C4-2B (cell line): ENCODE data around the gene SYK.

Experiments
- H3K27ac ChIP-seq: fragments of 450-650 bp; 2 replicates; pipeline ENCODE4 v1.5.1; 2017
- ZFX ChIP-seq: fragments of 450-650 bp; IDR thresholded peaks from 2 replicates; pipeline ENCODE4 v1.6.1; 2017
- TF ChIP-seq, protein P1 (sequence below): fragments of 450-650 bp; conservative IDR thresholded peaks from 2 replicates; pipeline ENCODE4 v1.5.1; 2017; ENCODE audit warnings: mild to moderate bottlenecking

SYK gene

DNA sequence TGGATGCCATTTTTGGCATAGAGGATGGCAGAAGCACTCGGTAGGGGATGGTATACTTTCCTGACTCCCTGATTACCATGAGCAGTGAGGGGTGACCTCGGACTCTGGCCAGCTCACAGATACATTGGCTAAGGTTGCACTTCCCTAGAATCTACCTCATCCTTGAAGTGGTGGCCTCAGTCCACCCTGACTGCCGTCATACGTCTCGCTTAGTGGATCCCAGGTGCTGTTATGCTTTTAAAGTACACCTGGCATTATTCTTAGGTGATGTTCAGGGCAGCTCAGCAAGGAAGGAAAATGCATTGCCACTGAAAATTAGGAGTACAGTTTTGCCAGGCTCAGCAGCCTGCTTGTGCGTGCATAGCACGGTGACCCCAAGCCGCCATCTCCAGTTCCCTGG, 87.3 kb downstream of the SYK start:
- H3K27ac ChIP-seq, result no peak overlapping the region
- no peak for TF ChIP-seq ZFX
- TF ChIP-seq, protein P1, sequence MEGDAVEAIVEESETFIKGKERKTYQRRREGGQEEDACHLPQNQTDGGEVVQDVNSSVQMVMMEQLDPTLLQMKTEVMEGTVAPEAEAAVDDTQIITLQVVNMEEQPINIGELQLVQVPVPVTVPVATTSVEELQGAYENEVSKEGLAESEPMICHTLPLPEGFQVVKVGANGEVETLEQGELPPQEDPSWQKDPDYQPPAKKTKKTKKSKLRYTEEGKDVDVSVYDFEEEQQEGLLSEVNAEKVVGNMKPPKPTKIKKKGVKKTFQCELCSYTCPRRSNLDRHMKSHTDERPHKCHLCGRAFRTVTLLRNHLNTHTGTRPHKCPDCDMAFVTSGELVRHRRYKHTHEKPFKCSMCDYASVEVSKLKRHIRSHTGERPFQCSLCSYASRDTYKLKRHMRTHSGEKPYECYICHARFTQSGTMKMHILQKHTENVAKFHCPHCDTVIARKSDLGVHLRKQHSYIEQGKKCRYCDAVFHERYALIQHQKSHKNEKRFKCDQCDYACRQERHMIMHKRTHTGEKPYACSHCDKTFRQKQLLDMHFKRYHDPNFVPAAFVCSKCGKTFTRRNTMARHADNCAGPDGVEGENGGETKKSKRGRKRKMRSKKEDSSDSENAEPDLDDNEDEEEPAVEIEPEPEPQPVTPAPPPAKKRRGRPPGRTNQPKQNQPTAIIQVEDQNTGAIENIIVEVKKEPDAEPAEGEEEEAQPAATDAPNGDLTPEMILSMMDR, result no peak

- H3K27ac ChIP-seq, result no peak overlapping the region
- TF ChIP-seq ZFX, result no peak
- TF ChIP-seq, protein P1, result no peak; the same call in 1 of the 2 replicates
These were observed 88.7 kb downstream of the SYK start for GRCh38 chr9:90890146-90890810.

DNA sequence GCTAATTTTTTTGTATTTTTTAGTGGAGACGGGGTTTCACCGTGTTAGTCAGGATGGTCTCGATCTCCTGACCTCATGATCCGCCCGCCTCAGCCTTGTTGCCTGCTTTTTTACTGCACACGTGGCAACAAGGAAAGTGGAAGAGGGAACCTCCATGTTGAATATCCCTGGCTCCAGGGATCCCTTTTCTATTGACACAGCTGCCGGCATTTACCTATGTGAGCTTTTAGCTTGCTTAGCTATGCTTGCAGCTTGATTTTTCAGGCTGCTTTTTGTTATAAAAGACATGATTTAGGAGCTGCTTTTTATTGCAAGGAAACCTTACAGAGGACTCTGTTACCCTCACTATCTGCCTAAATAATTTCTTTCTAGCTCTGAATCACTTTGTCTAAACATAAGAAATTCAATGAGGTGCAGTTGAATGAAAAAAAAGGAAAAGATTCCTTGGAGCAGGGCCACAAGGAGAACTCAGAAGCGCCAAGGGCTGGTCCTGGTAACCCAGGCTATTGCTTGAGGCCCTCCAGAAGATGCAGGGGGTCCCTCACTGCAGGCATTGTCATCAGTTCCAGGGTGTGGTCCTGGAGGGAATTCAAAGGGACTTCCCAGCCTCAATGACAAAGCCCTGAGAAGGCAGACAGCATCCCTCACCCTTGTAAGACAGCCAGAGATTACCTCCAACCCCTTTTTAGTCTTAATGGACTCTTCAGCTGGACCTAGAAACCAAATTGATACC, 89.9 kb downstream of the SYK start:
- no peak overlapping the region for H3K27ac ChIP-seq
- TF ChIP-seq, protein P1, result no peak
- no peak for TF ChIP-seq ZFX

DNA sequence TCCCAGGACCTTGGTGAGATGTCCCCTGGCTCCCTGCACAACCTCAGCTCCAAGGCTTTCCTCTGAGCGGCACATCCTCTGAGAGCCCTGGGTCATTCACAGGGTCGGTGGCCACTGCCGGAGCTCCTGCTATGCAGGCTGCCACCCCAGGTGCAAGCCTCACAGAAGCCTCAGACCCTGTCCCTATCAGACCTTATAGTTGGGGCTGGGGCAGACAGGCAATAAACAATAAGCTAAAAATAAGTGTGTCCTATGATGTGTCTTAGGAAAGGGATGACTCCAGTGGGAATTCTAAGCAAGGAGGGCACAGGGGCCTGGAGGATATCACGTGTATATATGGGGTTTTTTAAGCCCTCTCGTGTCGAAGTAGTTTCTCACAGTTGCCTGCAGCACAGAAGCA, 91.3 kb downstream of the SYK start:
- no peak for TF ChIP-seq ZFX
- TF ChIP-seq, protein P1, result no peak
- no peak overlapping the region for H3K27ac ChIP-seq

GRCh38 chr9:90893706-90894105, 92.1 kb downstream of the SYK start:
- H3K27ac ChIP-seq, result no peak overlapping the region
- no peak for TF ChIP-seq ZFX
- TF ChIP-seq, protein P1, result no peak

DNA sequence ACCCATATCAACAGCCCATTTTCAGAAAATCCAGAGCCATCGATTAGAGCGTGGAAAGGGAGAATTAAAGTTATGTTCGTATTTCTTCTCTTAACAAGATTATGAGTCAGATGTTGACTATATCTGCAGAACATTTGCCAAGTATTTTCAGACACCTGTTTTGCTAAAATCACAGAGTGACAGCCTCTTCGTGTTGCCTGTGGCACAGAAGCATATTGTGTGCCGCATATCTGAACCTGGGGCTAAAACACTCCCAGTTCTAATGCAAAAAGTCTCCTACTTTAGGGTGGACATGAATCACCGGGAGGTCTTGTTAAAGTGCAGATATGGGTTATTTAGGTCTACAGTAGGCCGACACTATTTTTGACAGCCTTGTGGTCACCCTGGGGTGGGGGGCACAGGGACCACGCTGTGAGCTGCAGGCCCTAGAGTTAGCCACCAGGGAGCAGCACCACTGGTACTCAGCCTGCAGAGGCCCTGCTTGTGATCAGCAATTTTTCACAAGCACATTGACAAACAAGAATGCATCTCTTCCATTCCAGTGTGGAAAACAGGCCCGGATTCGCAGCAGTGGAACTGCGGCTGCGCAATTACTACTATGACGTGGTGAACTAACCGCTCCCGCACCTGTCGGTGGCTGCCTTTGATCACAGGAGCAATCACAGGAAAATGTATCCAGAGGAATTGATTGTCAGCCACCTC, 93.5 kb downstream of the SYK start:
- no peak overlapping the region; the same call in 1 of the 2 replicates for H3K27ac ChIP-seq

More for the DNA sequence above, 93.5 kb downstream of the SYK start:
- TF ChIP-seq, protein P1, result peak; percentile 87
- TF ChIP-seq ZFX, result no peak
